ENCODE data around the gene PDE10A. TPM values are rescaled to one million over a fixed set of nuclear protein-coding genes. Genes with fewer than 3 reads are reported as not detected.

The PDE10A gene
- total RNA-seq, 1 donor from 2014 or later = 14.4 TPM

DNA sequence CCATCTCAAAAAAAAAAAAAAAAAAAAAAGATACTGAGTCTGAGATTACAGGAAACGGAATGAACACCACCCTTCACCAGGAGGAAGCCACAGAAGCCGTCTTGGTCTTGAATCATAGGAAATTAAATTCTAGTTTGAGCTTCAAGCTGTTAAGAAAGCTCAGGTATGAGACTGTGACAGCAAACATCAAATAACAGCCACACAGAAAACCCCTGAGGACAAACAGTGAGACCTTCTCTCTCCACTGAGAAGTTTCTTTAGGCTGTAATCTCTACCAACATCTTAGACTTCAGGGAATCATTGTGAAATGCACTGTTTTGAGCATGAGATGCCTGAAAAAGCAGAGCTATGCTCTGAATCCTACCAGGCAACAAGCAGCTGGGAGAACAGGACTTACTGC is 30.8 kb downstream of the PDE10A start:
- H3K9me3 Mint-ChIP-seq (ENCODE audit: low read depth) = no peaks in the 10 kb centered on the region
- no peak for DNase-seq (ENCODE audit: low spot score, unreplicated experiment)
- no peaks in the 10 kb centered on the region for H3K36me3 Mint-ChIP-seq (ENCODE audit: insufficient read depth)
- no peak overlapping the region for H3K4me3 Mint-ChIP-seq (ENCODE audit: low read depth)
- H3K27me3 Mint-ChIP-seq = no peaks in the 10 kb centered on the region
- TF ChIP-seq, protein P1, sequence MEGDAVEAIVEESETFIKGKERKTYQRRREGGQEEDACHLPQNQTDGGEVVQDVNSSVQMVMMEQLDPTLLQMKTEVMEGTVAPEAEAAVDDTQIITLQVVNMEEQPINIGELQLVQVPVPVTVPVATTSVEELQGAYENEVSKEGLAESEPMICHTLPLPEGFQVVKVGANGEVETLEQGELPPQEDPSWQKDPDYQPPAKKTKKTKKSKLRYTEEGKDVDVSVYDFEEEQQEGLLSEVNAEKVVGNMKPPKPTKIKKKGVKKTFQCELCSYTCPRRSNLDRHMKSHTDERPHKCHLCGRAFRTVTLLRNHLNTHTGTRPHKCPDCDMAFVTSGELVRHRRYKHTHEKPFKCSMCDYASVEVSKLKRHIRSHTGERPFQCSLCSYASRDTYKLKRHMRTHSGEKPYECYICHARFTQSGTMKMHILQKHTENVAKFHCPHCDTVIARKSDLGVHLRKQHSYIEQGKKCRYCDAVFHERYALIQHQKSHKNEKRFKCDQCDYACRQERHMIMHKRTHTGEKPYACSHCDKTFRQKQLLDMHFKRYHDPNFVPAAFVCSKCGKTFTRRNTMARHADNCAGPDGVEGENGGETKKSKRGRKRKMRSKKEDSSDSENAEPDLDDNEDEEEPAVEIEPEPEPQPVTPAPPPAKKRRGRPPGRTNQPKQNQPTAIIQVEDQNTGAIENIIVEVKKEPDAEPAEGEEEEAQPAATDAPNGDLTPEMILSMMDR (IDR thresholded peaks at IDR 0.05; ENCODE audit: unreplicated experiment) = no peak
- no peak overlapping the region for H3K27ac Mint-ChIP-seq
- peaks cover 31% of the 10 kb centered on the region for H3K4me1 Mint-ChIP-seq (ENCODE audit: low read depth)

DNA sequence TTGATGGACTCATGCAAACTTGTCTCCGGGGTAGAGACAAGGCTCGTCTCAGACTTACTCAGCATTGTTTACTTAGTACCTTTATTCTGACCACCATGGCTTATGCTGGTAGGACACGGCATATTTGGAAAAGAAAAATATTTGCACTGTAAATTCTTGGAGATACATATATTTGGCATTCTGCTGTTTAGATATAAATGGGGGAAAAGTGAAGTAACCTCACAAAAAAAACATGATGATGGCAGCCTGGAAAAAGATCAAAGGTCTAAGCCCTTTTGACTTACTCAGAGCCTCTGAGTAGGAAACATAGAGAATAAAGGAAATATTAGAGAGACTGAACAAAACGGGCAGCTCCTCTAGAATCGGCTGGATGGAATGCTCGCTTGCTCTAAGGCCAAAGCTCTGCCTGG is 32.5 kb downstream of the PDE10A start:
- Mint-ChIP-seq H3K36me3 (ENCODE audit: insufficient read depth) (peaks cover 2% of the 10 kb centered on the region), H3K4me1 (ENCODE audit: low read depth) (peaks cover 24% of the 10 kb centered on the region), H3K27me3 (no peaks in the 10 kb centered on the region), H3K27ac (peak overlapping the region; percentile 34), H3K4me3 (ENCODE audit: low read depth) (no peak overlapping the region), H3K9me3 (ENCODE audit: low read depth) (peaks cover 2% of the 10 kb centered on the region)
- TF ChIP-seq, protein P1 (IDR thresholded peaks at IDR 0.05; ENCODE audit: unreplicated experiment) = no peak
- DNase-seq (ENCODE audit: low spot score, unreplicated experiment) = no peak

DNA sequence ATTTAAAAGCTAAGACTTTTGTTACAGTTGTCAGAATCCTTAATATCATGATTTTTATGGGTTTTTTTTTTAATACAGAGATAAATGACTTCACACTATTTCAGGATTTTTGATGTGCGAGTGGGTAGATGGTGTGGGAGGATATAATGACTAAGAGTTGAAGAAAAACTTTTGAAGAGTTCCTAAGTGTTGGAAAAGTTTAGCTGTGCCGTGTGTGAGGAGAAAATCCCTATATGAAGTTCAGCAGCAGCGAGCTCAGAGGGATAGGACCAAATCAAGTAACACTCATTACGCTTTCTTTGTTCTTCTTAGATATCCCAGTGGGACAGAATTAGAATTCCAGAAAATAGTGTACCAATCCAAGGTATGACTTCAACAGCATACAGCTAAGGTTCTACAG is 34.1 kb downstream of the PDE10A start:
- Mint-ChIP-seq H3K36me3 (ENCODE audit: insufficient read depth) (peaks cover 7% of the 10 kb centered on the region), H3K4me3 (ENCODE audit: low read depth) (no peak overlapping the region), H3K4me1 (ENCODE audit: low read depth) (peaks cover 14% of the 10 kb centered on the region), H3K9me3 (ENCODE audit: low read depth) (peaks cover 3% of the 10 kb centered on the region), H3K27me3 (no peaks in the 10 kb centered on the region), H3K27ac (no peak overlapping the region)
- DNase-seq (ENCODE audit: low spot score, unreplicated experiment) = no peak
- TF ChIP-seq, protein P1 (IDR thresholded peaks at IDR 0.05; ENCODE audit: unreplicated experiment) = no peak

DNA sequence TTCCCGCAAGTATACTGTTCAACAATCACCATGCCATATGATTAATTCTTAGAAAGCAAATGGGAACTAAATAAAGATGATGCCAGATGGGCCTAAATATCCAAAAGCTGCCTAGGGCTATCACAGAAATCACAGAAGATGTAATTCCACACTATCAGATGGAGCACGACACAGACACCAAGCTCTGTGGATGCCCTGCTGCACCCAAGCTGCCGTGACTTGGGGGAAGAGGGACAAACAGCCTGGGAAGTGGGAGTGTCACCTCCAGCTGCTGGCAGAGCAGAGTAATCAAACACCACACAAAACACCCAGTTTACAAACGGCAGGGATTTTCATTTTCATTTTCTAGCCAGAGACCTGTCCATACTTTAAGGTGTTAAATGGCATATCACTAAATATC is 35.7 kb downstream of the PDE10A start:
- no peak for DNase-seq (ENCODE audit: low spot score, unreplicated experiment)
- Mint-ChIP-seq H3K4me3 (ENCODE audit: low read depth) (no peak overlapping the region), H3K9me3 (ENCODE audit: low read depth) (peaks cover 3% of the 10 kb centered on the region), H3K27ac (no peak overlapping the region), H3K27me3 (no peaks in the 10 kb centered on the region), H3K36me3 (ENCODE audit: insufficient read depth) (peaks cover 7% of the 10 kb centered on the region), H3K4me1 (ENCODE audit: low read depth) (peaks cover 12% of the 10 kb centered on the region)
- TF ChIP-seq, protein P1 (IDR thresholded peaks at IDR 0.05; ENCODE audit: unreplicated experiment) = no peak

- Mint-ChIP-seq H3K36me3 (ENCODE audit: insufficient read depth) (peaks cover 7% of the 10 kb centered on the region), H3K27me3 (no peaks in the 10 kb centered on the region), H3K9me3 (ENCODE audit: low read depth) (peaks cover 3% of the 10 kb centered on the region), H3K4me3 (ENCODE audit: low read depth) (no peak overlapping the region), H3K4me1 (ENCODE audit: low read depth) (peaks cover 10% of the 10 kb centered on the region), H3K27ac (no peak overlapping the region)
- no peak for DNase-seq (ENCODE audit: low spot score, unreplicated experiment)
- TF ChIP-seq, protein P1 (IDR thresholded peaks at IDR 0.05; ENCODE audit: unreplicated experiment) = no peak
Measured at GRCh38 chr6:165626711-165627110, 36.3 kb downstream of the PDE10A start.
